ENCODE results near the gene GALNT18.

Gene GALNT18

DNA sequence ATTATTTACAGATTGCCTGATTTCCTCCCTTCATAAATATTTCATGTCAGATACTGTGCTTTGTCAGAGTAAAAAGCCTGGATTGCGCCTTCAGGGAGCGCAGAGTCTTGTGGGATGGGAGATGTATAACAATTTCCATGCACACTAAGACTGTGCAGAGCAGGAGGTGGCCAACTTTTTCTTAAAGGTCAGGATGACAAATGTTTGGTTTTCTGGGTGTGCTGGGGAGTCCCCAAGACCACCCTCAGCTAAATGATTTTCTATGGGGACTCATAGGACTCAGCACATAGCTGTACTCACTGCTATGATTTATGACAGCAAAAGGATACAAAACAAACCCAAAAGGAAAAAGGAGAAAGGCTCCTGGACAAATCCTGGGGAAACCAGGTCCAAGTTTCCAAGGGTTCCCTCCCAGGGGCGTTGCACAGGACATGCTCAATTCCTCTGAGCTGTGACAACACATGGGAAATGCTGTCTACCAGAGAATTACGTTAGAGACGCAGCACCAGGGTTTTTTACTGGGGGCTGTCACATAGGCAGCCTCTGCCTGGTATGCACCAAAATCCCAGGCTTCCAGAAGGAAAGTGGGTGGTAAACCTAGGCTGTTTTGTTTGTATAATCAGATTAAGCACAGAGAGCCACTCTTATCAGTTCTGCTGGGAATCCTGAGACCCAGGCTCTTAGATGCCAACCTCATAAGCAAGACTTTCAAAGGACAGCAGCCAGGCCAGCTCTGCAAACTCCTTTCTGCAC lies 327.8 kb downstream of the GALNT18 start:
- TF ChIP-seq, protein P1, sequence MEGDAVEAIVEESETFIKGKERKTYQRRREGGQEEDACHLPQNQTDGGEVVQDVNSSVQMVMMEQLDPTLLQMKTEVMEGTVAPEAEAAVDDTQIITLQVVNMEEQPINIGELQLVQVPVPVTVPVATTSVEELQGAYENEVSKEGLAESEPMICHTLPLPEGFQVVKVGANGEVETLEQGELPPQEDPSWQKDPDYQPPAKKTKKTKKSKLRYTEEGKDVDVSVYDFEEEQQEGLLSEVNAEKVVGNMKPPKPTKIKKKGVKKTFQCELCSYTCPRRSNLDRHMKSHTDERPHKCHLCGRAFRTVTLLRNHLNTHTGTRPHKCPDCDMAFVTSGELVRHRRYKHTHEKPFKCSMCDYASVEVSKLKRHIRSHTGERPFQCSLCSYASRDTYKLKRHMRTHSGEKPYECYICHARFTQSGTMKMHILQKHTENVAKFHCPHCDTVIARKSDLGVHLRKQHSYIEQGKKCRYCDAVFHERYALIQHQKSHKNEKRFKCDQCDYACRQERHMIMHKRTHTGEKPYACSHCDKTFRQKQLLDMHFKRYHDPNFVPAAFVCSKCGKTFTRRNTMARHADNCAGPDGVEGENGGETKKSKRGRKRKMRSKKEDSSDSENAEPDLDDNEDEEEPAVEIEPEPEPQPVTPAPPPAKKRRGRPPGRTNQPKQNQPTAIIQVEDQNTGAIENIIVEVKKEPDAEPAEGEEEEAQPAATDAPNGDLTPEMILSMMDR (IDR thresholded peaks at IDR 0.05; ENCODE audit: control extremely low read depth, extremely low read depth, low read depth, missing control alignments): no peak
- ChIA-PET POLR2A (no interaction called here), CTCF (no interaction called here)
- DNase-seq (ENCODE audit: extremely low spot score): no peak

DNA sequence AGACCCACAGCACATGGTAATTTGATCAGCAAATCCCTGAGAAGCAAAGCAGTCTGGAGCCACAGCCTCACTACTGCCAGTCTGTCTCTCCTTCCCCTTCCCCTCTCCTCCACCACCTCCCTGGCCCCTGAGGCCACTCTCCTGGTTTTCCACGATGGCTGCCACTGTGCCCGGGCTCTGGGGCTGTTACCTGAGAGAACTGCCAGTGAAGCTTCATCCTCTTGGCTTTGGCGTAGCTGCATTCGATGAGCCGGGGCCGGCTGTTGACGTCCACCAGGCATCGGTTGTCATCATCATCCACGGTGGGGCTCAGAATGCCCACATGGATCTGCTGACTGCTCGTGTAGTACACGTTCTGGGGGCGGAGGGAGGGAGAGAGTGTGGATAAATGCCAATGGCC lies 329.0 kb downstream of the GALNT18 start:
- POLR2A ChIA-PET: no interaction called here
- TF ChIP-seq, protein P1 (IDR thresholded peaks at IDR 0.05; ENCODE audit: control extremely low read depth, extremely low read depth, low read depth, missing control alignments): no peak
- CTCF ChIA-PET: no interaction called here
- no peak for DNase-seq (ENCODE audit: extremely low spot score)

DNA sequence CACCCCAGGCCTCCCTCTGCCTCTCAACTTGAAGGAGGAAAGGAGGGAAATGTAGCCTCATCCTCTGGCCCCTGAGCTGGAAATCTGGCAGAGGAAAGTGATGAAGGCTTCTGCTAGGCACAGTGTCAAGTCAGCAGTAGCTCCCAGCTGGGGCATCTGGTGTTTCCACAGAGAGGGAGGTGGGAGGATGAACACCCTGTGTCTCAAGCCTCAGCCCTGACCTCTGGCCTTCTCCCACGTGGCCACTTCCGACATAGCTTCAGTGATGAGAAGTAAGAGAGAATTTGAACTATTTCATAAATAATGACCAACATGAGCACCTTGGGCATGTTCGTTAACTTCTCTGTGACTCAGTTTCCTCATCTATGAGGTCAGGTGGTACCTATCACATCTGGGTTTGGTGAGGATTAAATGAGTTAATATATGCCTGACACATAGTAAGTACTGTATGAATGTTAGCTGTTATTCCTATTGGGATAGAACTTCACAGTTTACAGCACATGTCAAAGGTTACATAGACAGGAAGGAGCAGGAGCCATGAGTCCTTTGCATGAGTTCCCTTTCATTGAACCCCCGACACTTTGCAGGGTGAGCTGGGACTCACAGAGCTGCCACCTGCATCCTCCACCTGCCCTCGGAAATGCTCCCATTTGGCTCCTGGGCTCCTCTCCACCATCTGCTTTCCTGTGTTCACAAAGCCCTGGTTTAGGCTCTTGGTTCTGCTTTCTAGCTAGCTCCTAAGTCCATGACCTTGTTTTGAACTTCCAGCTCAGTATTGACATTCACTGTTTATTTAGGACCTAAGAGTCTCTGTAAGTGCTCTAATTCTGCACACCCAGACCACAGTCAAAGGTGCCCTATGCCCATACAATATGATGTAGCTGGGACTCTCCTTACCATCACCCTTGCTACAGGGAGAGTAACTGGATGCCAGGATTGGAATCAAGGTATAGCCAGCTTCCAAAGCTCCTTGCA lies 330.5 kb downstream of the GALNT18 start:
- CTCF ChIA-PET: interaction anchor here (0.6 to 1.7 kb wide), 5 partner anchors 10 to 263 kb away, joined by 3 to 5 read pairs (median 4); no protein-coding TSS in a partner anchor

DNA sequence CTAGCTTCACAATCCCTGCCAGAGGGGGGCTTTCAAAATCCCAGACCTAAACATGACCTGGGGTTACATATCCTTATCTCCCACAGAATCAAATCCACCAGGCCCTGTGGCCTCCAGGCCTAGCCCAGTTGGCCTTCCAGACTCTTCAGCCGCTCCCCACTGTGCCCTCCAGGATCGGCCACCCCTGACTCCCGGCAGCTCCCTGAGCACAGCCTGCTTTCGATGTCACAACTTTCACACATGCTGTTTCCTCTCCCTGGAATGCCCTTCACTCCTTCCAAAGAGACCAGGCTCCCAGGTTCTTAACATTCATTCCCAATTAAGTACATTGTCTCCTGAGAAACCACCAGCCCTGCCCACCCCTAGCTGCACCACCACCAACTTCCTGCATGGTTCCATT lies 331.5 kb downstream of the GALNT18 start:
- no peak for DNase-seq (ENCODE audit: extremely low spot score)
- ChIA-PET CTCF (interaction anchor here (0.6 to 1.7 kb wide), 2 partner anchors 11 to 13 kb away, joined by 3 to 5 read pairs; no protein-coding TSS in a partner anchor), POLR2A (no interaction called here)
- TF ChIP-seq, protein P1 (IDR thresholded peaks at IDR 0.05; ENCODE audit: control extremely low read depth, extremely low read depth, low read depth, missing control alignments): no peak

More for the DNA sequence above, 330.5 kb downstream of the GALNT18 start:
- TF ChIP-seq, protein P1 (IDR thresholded peaks at IDR 0.05; ENCODE audit: control extremely low read depth, extremely low read depth, low read depth, missing control alignments): no peak
- POLR2A ChIA-PET: no interaction called here
- no peak for DNase-seq (ENCODE audit: extremely low spot score)

DNA sequence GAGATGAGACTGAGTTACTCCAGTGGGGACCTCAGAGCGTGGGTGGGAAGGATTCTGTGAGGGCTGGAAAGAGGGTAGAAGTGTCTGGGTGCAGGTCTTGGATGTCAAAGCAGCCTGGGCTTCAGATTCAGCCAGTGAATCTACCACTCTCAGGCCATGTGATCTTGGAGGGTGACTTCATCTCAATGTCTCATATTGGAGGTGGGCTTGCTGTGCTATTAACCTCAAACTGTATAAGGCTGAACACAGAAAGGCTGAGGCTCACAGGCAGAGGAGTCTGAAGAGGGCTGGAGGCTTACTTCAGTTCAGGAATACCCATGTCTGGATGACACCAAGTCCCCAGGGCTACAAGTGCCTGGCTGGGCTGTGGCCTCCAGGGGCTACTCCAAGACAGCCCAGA lies 332.1 kb downstream of the GALNT18 start:
- TF ChIP-seq, protein P1 (IDR thresholded peaks at IDR 0.05; ENCODE audit: control extremely low read depth, extremely low read depth, low read depth, missing control alignments): no peak
- ChIA-PET CTCF (no interaction called here), POLR2A (no interaction called here)
- no peak for DNase-seq (ENCODE audit: extremely low spot score)

DNA sequence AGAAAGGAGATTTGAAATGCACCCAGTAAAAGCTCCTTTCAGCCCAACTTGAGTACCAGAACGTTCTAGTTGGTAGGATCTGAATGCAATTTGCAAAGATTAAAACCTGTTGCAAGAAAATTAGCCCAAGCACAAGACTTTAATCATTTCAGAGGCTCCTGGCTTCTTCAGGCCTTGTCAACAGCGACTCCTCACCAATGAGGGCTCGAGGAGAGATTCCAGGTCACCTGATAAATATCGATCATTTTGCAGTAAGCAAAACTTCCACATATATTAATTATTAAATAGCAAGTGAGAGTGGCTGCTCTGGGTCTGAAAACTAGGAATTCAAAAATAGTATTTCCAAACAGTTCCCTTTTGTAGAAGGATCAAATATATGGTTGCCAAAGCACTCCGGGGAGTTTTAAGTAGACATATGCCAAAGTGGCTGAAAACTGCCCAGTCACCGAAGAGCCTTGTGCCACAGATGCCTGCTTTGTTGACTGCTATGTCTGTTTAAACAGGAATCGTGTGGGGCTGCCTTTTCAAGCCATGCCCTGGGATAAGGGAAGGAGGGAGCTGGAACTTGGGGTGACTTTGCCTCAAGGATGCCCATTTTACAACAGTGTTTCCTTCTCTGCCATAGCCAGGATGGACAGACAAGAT lies 332.7 kb downstream of the GALNT18 start:
- ChIA-PET CTCF (interaction anchor here (1.0 to 1.2 kb wide), 2 partner anchors 38 to 261 kb away, joined by 3 read pairs; no protein-coding TSS in a partner anchor), POLR2A (no interaction called here)
- DNase-seq (ENCODE audit: extremely low spot score): no peak
- TF ChIP-seq, protein P1 (IDR thresholded peaks at IDR 0.05; ENCODE audit: control extremely low read depth, extremely low read depth, low read depth, missing control alignments): no peak
